GM12878 (cell line): Measurements from ENCODE around the gene XRCC4.

Source experiments
- FOS ChIP-seq: IDR thresholded peaks from 3 replicates; pipeline ENCODE4 v1.6.1; 2011; ENCODE audit warnings: borderline replicate concordance; ENCODE audit not compliant: insufficient read length; ENCODE audit errors: extremely low read depth
- SRF ChIP-seq, 2 experiments: IDR thresholded peaks; 2 replicates each; pipeline ENCODE4 v1.6.1; 2011; ENCODE audit warnings: low read depth in 2 of 2, low read length in 2 of 2, mild to moderate bottlenecking in 1 of 2, moderate library complexity in 1 of 2
- ZNF217 ChIP-seq: fragments of 450-650 bp; IDR thresholded peaks from 2 replicates; pipeline ENCODE4 v1.6.1; 2017; ENCODE audit warnings: antibody characterized with exemption, mild to moderate bottlenecking
- TF ChIP-seq, protein P1 (sequence below): IDR thresholded peaks from 2 replicates; pipeline ENCODE4 v1.6.1; 2011; ENCODE audit warnings: mild to moderate bottlenecking, low read depth, low read length, moderate library complexity; ENCODE audit not compliant: insufficient replicate concordance
- TF ChIP-seq, protein P2 (sequence below), 3 experiments: IDR thresholded peaks in 2 of 3; conservative IDR thresholded peaks in 1 of 3; 2 replicates each; pipeline ENCODE4 v1.5.1; 2011; ENCODE audit warnings: low read depth in 3 of 3, low read length in 3 of 3, mild to moderate bottlenecking in 3 of 3, control low read depth in 2 of 3, moderate library complexity in 2 of 3, inconsistent platforms in 1 of 3, mixed read lengths in 1 of 3; ENCODE audit not compliant: control insufficient read depth in 2 of 3, insufficient read depth in 1 of 3; ENCODE audit errors: extremely low read depth in 1 of 3

DNA sequence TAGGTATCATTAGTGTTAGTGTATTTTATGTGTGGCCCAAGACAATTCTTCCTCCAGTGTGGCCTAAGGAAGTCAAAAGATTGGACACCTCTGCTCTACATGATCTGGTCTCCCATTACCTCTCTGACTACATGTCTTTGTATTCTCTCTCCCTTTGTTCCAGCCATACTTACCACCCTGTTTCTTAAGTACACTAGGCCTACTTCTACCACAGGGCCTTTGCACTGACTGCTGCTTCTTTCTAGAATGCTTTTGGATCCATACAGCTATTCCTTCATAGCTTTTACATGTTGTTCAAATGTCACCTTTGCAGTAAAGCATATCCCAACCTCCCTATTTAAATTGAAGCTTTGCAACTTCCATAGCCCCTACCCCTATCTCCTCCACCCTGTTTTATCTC is 5.4 kb downstream of the XRCC4 start:
- no peak for TF ChIP-seq SRF (IDR thresholded peaks at IDR 0.05; ENCODE audit: low read depth in 2 of 2, low read length in 2 of 2)
- no peak for TF ChIP-seq ZNF217
- TF ChIP-seq, protein P1, sequence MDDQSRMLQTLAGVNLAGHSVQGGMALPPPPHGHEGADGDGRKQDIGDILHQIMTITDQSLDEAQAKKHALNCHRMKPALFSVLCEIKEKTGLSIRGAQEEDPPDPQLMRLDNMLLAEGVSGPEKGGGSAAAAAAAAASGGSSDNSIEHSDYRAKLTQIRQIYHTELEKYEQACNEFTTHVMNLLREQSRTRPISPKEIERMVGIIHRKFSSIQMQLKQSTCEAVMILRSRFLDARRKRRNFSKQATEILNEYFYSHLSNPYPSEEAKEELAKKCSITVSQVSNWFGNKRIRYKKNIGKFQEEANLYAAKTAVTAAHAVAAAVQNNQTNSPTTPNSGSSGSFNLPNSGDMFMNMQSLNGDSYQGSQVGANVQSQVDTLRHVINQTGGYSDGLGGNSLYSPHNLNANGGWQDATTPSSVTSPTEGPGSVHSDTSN = no peak
- TF ChIP-seq, protein P2, sequence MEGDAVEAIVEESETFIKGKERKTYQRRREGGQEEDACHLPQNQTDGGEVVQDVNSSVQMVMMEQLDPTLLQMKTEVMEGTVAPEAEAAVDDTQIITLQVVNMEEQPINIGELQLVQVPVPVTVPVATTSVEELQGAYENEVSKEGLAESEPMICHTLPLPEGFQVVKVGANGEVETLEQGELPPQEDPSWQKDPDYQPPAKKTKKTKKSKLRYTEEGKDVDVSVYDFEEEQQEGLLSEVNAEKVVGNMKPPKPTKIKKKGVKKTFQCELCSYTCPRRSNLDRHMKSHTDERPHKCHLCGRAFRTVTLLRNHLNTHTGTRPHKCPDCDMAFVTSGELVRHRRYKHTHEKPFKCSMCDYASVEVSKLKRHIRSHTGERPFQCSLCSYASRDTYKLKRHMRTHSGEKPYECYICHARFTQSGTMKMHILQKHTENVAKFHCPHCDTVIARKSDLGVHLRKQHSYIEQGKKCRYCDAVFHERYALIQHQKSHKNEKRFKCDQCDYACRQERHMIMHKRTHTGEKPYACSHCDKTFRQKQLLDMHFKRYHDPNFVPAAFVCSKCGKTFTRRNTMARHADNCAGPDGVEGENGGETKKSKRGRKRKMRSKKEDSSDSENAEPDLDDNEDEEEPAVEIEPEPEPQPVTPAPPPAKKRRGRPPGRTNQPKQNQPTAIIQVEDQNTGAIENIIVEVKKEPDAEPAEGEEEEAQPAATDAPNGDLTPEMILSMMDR (IDR thresholded peaks at IDR 0.05 in 2 of 3, conservative IDR thresholded peaks at IDR 0.05 in 1 of 3; ENCODE audit: control insufficient read depth in 2 of 3, extremely low read depth in 1 of 3, insufficient read depth in 1 of 3, low read depth in 3 of 3, low read length in 3 of 3) = no peak
- TF ChIP-seq FOS = no peak
